HG03571 (cell line): ENCODE measurements around the gene CHMP1B.
"Not testable (repeated sequence)": the region's sequence is repeated elsewhere in the genome, so short reads cannot be mapped to it uniquely, and the experiment has no call there.

Experiments
- ATAC-seq: cut with Tn5 transposase; IDR thresholded peaks from one replicate; pipeline ENCODE4 v1.9.1; 2021; ENCODE audit not compliant: unreplicated experiment

The CHMP1B gene

DNA sequence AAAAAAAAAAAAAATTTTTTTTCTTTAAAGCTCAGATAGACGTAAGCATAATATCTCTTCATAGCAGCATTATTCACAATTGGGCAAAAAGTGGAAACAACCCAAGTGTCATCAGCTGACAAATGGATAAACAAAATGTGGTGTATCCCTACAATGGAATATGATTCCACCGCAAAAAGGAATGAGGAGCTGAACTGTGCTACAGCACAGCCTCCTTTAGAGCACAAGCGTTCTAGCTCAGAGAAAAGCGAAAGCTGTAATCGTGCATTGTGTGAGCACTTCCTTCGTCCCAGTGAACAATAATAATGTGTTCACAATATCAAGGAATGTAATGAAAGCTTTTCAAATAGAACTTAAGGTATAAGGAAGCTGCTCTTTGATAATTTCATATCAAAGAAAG is 11.7 kb upstream of the CHMP1B start:
- no peak for ATAC-seq

DNA sequence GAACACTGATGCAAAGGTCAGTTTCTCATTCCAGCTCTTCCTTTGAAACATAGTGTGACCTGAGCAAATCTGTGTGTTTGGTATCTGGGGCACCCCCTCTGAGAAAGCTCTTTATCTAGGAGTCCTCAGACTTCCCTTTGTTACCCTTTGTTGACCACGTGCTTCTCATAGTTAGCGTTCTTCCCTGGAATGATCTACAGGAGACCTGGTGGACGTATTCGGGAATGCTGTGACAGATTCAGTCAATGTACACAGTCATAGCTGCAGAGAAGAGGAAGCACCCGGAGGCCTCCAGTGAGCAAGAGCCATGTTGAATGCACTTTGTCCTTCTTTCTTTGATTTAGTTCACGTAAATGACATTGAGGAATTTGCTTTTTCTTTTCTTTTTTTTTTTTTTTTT is 10.7 kb upstream of the CHMP1B start:
- no peak for ATAC-seq

DNA sequence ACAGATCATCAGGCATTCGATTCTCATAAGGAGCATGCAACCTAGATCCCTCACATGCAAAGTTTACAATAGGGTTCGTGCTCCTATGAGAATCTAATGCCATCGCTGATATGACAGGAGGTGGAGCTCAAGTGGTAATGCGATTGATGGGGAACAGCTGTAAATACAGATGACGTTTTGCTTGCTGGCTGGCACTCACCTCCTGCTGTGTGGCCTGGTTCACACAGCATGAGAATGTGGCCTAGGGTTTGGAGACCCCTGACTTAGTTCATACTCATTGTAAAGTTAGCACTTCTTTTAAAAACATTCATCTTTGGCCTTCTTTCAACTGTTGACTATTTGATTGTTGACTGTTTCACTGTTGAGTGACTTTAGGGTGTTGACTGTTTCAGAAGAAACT is 8.7 kb upstream of the CHMP1B start:
- no peak for ATAC-seq

DNA sequence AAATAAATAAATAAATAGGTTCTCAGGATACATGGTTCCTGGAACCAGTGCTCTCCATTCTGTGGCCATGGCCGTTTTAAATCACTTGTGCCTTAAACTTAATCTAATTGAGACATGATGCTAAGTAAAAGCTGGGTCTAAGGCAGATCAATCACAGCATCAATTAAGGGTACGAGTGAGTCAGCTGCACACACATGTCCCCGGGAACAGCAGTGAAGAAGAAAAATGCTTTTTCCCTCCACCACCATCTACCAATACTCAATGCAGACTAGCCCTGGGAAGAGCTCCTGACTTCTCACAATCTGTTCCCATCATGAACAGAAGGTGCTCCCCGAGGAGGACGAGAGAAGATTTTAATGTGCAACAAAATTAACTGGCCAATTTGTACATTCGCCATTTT is 6.8 kb upstream of the CHMP1B start:
- ATAC-seq: no peak

DNA sequence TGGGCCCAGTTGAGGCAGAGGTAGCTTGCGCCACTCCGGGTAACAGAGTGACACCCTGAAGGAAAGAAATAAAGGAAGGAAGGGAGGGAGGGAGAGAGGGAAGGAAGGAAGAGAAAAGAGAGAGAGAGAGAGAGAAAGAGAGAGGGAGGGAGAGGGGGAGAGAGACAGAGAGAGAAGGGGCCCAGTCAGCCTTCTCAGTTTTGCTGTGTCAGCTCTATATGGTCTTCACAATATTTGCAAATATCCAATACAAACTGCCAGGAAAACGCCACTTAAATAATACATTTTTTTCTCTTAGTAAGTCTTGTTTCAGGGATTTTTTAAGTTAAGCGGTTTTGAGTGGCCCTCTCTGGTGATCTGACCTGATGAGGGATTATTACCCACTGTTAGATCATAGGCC is 5.6 kb upstream of the CHMP1B start:
- ATAC-seq: no peak

DNA sequence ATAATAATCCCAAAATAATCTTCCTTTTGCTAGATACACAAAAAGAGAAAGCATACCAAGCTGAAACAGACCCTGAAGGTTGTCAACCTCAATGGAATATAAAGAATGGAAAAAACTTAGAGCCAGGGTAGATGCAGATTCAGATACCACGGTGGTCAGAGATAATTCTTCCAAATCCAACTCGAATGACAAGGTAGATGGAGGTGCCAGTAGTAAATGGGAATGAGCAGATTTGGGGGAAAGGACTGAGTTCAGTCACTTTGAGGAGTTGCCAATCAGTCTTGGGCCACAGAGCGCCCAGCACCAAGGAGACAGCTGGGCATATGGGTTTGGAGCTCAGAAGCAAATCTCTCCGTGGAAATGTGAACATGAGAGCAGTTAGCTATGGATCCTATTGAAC is 3.4 kb upstream of the CHMP1B start:
- ATAC-seq: no peak

DNA sequence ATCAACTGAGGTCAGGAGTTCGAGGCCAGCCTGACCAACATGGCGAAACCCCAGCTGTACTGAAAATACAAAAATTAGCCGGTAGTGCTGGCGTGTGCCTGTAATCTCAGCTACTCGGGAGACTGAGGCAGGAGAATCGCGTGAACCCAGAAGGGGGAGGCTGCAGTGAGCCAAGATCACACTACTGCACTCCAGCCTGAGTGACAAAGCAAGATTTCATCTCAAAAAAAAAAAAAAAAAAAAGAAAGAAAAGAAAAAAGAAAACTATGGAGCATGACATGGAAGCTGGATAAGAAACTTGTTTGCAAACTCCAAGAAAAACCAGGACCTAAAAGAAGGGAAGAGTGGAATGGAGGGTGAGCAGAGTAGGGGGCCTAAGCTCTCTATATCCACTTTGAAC is 1.9 kb upstream of the CHMP1B start:
- no peak for ATAC-seq

DNA sequence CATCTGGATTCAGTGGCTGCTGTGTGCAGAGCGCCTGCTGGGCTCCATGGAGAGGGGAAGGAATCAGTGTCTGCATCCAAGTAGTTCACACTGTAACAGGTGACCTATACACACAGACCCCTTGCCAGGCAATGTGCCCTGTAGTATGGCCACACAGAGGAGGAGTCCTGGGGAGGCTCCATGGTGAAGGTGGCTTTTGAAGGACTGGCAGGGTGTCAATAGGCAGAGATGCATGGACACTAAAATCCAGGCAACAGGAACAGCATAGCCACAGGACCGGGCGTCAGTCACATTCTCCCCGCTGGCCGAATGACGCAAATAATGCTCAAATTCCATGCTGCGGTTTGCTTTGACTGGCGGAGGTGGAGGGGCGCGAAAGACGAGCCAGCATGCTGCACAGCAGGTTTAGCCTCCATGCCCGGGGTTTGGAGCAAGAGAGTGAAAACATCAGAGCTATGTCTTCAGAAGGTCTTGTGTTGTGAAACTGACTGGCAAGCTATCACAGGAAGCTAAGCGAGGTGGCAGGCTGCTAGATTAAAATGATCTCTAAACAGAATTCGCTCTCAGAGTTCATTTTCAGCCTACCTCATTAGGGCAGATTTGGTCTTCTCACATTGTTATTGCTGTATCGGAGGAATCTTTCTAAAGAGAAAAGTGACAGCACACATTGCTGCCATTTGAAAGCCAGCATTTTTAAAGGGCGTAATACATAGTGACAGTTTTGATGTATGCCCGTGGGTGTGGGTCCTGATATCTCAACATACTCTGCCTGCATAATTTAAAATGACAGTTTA is 1.2 kb upstream of the CHMP1B start:
- no peak for ATAC-seq

DNA sequence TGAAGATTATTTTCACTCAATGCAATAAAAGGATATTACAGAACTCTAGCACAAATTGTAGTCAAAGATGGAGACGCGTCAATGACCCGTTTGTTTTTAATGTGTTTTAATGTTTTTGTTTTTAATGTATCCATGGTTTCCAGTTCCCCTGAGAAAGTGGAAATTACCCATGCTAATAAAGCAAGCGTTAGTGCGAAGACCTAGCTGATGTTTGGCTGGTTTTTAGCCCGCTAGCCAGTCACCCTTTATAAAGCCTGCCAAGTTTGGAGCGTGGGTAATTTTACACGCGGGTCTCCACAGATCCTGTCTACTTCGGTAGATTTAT is 430 bp upstream of the CHMP1B start:
- peak; percentile 21 for ATAC-seq

DNA sequence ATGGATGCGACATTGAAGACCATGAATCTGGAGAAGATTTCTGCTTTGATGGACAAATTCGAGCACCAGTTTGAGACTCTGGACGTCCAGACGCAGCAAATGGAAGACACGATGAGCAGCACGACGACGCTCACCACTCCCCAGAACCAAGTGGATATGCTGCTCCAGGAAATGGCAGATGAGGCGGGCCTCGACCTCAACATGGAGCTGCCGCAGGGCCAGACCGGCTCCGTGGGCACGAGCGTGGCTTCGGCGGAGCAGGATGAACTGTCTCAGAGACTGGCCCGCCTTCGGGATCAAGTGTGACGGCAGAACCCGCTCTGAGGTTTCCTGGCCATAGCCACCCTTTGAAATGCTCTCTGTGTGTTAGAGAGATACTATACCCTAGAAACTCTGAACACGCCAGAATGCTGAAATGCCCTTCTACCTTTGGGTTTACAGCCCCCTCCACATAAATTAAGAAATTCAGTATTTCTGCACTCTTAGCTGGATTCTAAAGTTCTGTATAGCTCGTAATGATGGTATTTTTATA is 659 bp downstream of the CHMP1B start:
- peak; percentile 22 for ATAC-seq

DNA sequence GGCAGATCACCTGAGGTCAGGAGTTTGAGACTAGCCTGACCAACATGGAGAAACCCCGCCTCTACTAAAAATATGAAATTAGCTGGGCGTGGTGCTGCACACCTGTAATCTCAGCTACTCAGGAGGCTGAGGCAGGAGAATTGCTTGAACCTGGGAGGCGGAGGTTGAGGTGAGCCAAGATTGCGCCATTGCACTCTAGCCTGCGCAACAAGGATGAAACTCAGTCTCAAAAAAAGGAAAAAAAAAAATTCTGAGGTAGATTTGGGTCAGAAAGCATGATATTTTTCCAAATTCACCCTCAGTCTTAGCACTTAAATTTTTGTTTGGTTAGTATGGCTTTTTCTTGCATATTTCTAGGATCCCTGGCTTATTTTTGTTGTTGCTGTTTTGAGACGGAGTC is 3.3 kb downstream of the CHMP1B start:
- not testable (repeated sequence) for ATAC-seq

DNA sequence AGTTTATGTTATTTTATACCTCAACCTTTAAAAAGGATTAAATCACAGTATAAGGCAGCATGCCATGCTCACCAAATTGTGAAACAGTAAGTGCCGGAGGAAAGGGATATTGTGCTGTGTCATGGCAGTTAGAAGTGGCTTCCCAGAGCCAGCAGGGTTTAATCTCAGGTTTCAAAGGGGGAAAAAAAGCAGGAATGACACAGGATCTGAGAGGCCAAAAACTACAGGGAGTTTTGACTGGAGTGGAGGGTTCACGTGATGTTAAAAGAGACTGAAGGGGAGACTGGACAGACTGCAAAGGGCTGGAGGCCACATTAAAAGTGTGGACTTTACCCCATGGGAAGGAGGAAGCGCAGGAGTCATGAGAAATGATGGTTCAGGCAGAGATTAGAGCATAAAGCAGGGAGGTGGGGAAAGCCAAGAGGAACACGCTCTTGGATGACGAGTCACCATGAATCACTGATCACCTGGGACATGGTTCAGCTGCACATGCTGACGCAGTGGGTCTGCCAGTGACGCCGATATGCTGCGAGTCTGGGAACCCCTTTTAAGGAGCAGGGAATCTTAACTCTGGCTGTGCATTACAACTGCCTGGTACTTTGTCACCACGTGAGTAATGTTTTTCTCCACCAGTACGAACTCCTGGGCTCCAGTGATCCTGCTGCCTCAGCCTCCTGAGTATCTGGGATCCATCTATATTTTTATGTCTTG is 6.1 kb downstream of the CHMP1B start:
- no peak for ATAC-seq

DNA sequence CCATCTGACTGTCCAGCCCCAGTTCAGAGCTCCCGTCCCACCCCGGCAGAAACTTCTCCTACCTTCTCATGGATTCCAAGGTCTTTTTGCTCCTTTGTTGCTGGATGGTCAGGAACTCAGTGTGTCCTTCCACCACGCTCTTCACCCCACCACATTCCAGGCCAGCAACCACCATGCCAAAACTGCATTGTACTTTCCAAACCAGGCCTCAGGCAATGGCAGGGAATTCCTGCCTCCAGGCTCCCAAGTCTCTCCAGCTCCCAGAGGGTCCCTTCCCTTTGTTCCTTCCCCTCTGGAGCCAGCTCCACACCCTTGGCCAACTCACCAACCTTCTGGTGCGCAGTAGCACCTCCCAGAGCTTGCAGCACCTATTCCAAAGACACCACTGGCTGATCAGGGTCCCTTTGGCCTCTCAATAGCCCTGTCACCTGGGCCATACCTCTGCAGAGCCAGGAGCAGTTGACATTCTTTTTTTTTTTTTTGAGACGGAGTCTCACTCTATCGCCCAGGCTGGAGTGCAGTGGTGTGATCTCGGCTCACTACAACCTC is 8.1 kb downstream of the CHMP1B start:
- no peak for ATAC-seq

DNA sequence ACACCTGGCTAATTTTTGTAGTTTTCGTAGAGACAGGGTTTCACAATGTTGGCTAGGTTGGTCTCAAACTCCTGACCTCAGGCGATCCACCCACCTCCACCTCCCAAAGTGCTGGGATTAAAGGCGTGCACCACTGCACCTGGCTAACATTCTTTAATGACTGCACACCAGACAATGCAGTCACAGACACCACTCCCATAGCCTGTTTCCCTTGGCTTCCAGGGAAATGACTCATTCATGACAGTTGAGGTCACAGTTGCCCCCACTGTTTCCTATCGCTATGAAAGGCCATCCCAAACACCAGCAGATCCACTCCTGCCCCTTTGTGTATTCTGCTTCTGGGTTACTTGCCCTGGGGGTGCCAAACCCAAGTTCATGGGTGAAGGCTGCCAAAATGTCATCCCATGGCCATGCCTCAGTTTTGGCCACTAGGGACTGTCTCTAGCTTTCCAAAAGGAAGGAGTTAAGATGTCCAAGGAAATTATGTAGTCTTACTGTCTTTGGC is 8.7 kb downstream of the CHMP1B start:
- no peak for ATAC-seq

DNA sequence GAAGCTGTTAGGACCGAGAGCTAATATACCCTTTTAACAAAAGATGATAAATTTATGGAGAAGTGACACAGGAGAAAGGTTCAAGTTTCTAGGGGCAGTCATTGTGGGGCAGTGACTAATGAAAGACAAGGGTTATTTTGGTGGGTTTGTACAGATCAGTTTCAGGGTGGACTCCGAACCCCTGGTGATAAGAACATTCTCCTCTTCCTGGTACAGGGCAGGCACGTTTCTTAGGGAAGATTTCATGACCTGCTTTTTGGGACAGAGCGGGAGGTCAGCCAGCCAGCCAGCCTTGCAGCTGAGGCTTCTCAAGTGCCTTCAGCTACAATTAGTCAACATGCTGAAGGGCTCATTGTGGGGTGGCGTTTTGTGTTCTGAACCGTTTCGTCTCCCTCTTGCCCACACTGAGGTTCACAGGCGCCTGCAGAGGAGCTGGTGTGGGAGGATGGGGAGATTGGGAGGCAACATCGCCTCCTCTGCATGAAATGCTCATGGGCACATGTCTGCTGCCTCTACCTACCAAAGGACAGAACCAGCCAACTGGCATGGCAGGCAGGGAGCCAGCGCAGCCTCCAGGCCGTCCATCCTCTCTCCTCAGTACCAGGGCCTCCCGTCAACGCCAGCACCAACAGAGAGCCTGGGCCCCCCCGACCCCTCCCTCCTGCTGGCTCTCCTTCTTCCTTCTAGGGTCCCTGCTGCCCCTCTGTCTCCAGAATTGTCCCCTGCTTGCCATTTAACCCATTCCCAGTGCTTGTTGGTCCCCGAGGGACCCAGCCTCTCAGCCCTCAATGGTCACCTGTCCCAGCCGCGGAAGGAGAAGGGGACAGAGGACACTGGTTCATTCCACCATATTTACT is 9.6 kb downstream of the CHMP1B start:
- ATAC-seq: no peak

DNA sequence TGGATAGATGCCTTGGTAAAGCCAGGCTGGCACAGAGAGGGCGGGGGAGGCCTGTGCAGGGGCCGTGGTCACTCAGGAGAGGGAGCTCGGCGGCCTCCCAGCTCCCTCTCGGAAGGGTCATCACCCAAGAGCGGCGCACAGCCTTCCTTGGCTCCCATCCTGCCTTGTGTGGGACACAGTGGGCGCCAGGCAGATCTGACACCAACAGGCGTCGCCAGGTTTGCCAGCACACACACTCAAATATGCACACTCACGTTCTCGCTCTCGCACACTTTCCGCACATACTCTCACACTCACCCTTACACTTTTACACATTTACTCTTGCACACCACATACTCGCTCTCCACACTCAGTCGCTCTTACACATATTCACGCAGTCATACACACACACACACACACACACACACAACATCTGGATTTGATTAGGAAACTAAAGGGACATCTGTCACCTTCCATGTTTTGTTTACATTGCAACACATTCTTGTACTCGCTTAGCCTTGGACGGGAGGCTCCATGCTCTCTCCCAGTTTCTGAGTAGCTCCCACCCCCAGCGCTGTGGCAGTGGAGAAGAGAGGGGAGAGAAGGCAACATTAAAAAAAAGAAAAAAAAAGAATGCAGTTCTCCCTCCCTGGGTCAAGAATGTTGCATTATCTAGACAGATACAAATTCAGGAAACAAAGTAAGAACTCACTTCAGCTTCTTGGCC is 10.5 kb downstream of the CHMP1B start:
- no peak for ATAC-seq

DNA sequence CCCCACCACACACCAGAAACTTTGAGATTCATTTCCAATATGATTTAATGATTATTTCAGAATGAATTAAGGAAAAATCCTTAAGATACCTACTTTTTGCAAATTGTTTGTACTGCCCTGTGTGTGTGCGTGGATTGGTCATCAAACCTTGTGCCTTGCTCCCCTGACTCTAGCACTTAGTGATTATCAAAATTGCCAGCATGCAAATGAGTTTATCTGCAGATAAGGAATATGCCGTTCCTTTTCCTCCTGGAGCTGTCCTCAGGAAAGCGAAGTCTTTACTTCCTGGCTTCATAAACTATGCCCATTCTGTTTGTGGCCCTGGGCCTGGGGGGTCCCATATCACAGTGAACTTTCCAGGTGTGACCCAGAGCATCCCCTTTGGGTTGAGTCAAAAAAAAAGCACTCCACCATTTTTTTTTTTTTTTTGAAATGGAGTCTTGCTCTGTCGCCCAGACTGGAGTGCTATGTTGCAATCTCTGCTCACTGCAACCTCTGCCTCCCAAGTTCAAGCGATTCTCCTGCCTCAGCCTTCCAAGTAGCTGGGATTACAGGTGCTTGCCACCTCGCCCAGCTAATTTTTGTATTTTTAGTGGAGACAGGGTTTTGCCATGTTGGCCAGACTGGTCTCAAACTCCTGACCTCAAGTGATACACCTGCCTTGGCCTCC is 11.4 kb downstream of the CHMP1B start:
- no peak for ATAC-seq

DNA sequence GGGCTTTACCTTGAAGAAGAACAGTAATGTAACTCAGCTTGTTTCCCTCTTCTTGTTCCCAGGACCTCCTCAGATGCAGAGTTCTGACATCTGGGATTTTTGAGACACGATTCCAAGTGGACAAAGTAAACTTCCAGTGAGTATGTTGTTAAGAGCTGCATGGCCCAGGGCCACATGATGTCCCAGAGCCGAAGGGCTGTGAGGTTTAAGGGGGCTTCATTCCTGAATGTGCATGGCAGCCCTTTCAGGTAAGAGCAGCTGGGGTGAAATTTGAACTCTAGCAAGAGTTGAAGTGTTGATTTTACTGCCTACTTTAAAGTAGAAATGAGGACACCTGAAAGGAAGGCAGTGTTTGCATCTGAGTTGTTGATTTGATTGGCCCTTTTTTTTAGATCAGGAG is 13.3 kb downstream of the CHMP1B start:
- no peak for ATAC-seq

DNA sequence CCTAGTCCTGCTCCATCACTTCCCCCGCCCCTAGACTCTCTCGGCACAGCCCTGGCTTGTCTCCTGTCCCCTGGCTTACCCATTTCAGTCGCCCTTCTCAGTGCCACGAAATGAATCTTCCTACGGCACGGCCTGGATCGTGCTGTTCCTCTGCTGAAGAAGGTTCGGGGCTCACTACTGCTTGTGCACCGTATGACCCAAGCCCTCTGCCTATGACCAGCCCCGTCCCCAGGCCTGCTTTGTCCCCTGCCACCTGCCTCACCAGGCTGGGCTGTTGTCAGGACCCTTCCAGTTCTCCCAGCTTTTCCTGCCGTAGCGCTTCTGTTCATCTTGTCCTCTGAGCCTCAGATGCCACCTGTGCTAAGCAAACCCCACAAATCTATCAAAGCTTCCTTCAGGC is 13.9 kb downstream of the CHMP1B start:
- ATAC-seq: no peak

DNA sequence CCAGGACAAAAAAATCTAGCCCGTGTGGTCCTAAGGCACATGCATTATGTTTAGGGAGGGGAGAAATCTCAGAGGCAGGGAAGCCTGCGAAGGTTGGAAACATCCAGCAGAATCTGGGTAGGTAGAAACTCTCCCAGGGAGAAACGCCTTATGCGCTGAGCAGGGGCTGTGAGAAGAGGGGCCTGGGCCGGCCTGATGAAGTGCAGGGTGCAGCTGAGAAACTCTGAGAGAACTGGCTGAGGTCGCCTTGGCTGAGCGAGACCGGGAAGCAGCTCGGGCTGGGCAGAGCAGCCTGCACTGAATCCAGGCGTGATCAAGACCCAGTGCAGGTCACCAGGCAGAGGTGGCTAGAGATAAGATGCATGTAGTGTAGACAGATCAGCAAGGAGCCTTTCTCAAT is 15.1 kb downstream of the CHMP1B start:
- no peak for ATAC-seq
